Activated CD8-positive, alpha-beta memory T cell treated with anti-CD3 and anti-CD28 coated beads for 4 hours (primary cell): ENCODE data around the gene CADPS2.
"Not testable (repeated sequence)": the region's sequence is repeated elsewhere in the genome, so short reads cannot be mapped to it uniquely, and the experiment has no call there.

Experiments
- DNase-seq, 2 donors: peaks; one replicate each; pipeline ENCODE4 v3.0.0-alpha.2; 2020; ENCODE audit warnings: low read depth in 2 of 2

Gene CADPS2

DNA sequence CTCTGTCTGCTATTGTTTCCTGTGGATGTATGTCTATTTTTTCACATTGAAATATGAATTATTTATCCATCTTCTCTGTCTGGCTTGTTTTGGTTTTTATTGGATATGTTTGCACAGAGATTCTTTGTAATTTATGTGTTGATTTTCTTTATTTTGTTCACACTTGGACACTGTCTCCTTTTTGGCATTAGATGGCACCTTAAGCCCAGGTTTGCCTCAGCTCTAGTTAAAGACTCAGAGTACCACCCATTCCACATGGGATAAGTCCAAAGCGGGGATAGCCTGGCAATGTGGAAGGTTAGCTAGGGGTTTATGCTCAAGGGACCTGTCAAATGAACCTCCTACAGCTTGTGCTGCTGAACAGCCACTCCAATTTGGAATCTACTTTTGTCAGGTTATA lies 595.8 kb downstream of the CADPS2 start:
- DNase-seq, result no peak

DNA sequence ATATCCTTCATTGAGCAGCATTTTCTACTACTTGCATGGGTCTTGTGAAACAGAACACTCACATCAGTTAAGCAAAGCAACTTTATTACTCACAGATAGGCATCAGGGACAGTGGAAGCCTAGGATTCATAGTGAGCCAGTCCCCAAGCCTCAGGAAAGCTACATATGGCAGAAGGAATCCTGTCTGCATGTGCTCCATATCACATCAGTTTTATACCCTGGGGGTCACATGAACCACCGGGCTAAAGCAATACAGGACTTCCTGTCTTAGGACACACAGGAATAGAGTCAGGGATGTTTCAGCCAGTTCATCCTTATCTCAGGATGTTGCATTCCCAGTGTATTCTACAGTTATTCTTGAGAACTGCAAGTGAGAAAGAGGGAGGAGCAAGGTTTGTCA lies 596.8 kb downstream of the CADPS2 start:
- DNase-seq, result no peak

DNA sequence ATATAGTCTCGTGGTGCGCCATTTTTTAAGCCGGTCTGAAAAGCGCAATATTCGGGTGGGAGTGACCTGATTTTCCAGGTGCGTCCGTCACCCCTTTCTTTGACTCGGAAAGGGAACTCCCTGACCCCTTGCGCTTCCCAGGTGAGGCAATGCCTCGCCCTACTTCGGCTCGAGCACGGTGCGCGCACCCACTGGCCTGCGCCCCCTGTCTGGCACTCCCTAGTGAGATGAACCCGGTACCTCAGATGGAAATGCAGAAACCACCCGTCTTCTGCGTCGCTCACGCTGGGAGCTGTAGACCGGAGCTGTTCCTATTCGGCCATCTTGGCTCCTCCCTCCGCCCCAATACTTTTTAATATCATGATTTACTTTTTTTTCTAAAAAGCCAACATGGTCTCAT lies 601.7 kb downstream of the CADPS2 start:
- not testable (repeated sequence) for DNase-seq

DNA sequence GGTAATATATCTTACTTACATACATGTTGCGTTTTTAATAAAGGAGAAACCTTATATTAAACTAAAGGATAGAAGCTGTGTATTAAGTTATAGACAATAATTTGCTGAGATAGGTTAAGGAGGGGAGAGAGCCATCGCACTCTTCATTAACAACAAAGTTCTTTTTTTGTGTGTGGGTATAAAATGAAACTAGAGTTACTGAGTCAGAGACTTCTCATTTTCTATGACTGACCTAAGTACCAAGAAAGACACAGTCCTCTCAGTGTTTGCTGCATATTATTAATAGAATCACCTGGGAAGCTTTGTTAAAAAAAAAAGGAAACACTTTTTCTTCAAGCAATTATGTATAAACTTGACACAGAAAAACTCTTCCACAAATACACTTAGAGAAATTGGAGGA lies 613.1 kb downstream of the CADPS2 start:
- no peak for DNase-seq

- DNase-seq, result no peak
Observed at GRCh38 chr7:122269241-122269640, 617.0 kb downstream of the CADPS2 start.
